ENCODE measurements around the gene ECSIT.
"Not testable (repeated sequence)": the region's sequence is repeated elsewhere in the genome, so short reads cannot be mapped to it uniquely, and the experiment has no call there.

The ECSIT gene

GRCh38 chr19:11475861-11476260 lies 53.1 kb downstream of the ECSIT start:
- no peak for DNase-seq (ENCODE audit: low read depth)

- not testable (repeated sequence) for DNase-seq (ENCODE audit: low read depth)
These were observed 53.6 kb downstream of the ECSIT start for GRCh38 chr19:11475343-11475742.

- no peak for DNase-seq (ENCODE audit: low read depth)
These were observed 55.2 kb downstream of the ECSIT start for GRCh38 chr19:11473725-11474124.

GRCh38 chr19:11468266-11468845 lies 60.6 kb downstream of the ECSIT start:
- DNase-seq (ENCODE audit: low read depth), result not testable (repeated sequence)

- no peak for DNase-seq (ENCODE audit: low read depth)
These were observed 63.3 kb downstream of the ECSIT start for GRCh38 chr19:11465600-11465999.

- no peak for DNase-seq (ENCODE audit: low read depth)
These were observed 64.3 kb downstream of the ECSIT start for GRCh38 chr19:11464333-11465265.

- DNase-seq (ENCODE audit: low read depth), result no peak
These were observed 65.5 kb downstream of the ECSIT start for GRCh38 chr19:11463391-11463790.

GRCh38 chr19:11461453-11461852 lies 67.5 kb downstream of the ECSIT start:
- no peak for DNase-seq (ENCODE audit: low read depth)

GRCh38 chr19:11460207-11460606 lies 68.7 kb downstream of the ECSIT start:
- no peak for DNase-seq (ENCODE audit: low read depth)

GRCh38 chr19:11458912-11459311 lies 70.0 kb downstream of the ECSIT start:
- DNase-seq (ENCODE audit: low read depth), result not testable (repeated sequence)

GRCh38 chr19:11458236-11458900 lies 70.6 kb downstream of the ECSIT start:
- no peak for DNase-seq (ENCODE audit: low read depth)

GRCh38 chr19:11457831-11458230 lies 71.1 kb downstream of the ECSIT start:
- DNase-seq (ENCODE audit: low read depth), result no peak

GRCh38 chr19:11457115-11457514 lies 71.8 kb downstream of the ECSIT start:
- no peak for DNase-seq (ENCODE audit: low read depth)

- DNase-seq (ENCODE audit: low read depth), result no peak
These were observed 72.3 kb downstream of the ECSIT start for GRCh38 chr19:11456659-11457058.
